Aorta (tissue), 5 donors: Measurements from ENCODE around the gene CA9. TPM values are rescaled to one million over a fixed set of nuclear protein-coding genes. Genes with fewer than 3 reads are reported as not detected.

ENCODE experiments used
- ATAC-seq: fragments of 200-7000 bp; cut with Tn5 transposase; one replicate; pipeline ENCODE4 v1.9.1; 2022; ENCODE audit warnings: moderate library complexity; ENCODE audit not compliant: low FRiP score
- DNase-seq, 2 donors: peaks; one replicate each; pipeline ENCODE4 v3.0.0-alpha.2; 2020
- H3K27ac ChIP-seq, 2 donors: one replicate each; pipeline ENCODE4 v1.5.1; 2013; ENCODE audit warnings: low read length in 2 of 2, mild to moderate bottlenecking in 2 of 2, moderate library complexity in 2 of 2, control low read depth in 1 of 2, inconsistent platforms in 1 of 2, low read depth in 1 of 2
- H3K27me3 ChIP-seq, 2 donors: one replicate each; pipeline ENCODE4 v1.6.1; 2013; ENCODE audit warnings: control low read depth in 1 of 2, low read length in 1 of 2, mild to moderate bottlenecking in 1 of 2, moderate library complexity in 1 of 2; ENCODE audit not compliant: insufficient read depth in 2 of 2, control insufficient read depth in 1 of 2
- H3K36me3 ChIP-seq, 2 donors: one replicate each; pipeline ENCODE4 v1.6.1; 2013; ENCODE audit warnings: control low read depth in 1 of 2, low read length in 1 of 2, mild to moderate bottlenecking in 1 of 2; ENCODE audit not compliant: insufficient read depth in 2 of 2, control insufficient read depth in 1 of 2
- H3K4me1 ChIP-seq, 2 donors: one replicate each; pipeline ENCODE4 v1.6.1; 2013; ENCODE audit warnings: low read length in 2 of 2, control low read depth in 1 of 2, mild to moderate bottlenecking in 1 of 2, moderate library complexity in 1 of 2; ENCODE audit not compliant: insufficient read depth in 2 of 2, control insufficient read depth in 1 of 2
- H3K4me3 ChIP-seq, 2 donors: one replicate each; pipeline ENCODE4 v1.5.1; 2013; ENCODE audit warnings: low read length in 2 of 2, control low read depth in 1 of 2, mild to moderate bottlenecking in 1 of 2
- H3K9me3 ChIP-seq: one replicate; pipeline ENCODE4 v1.6.1; 2013; ENCODE audit warnings: mild to moderate bottlenecking, low read length; ENCODE audit not compliant: control insufficient read depth
- WGBS, 2 donors: extraction: QIAGEN DNeasy Blood & Tissue Kit; methylation state at CpG; one replicate each; pipeline ENCODE4 v1.1.7; 2013; 5-methylcytosine and 5-hydroxymethylcytosine counted together
- intact Hi-C, 2 donors: fragments of 100-400 bp; cut with DNase I; formaldehyde crosslinking; loops; one replicate each; pipeline versions ENCODE4 v1.14.2 to v1.15.0; 2022
- microRNA-seq, 2 donors: library from miRNA; unstranded; fragments of <30 nt; microRNA quantifications; one replicate each; pipeline ENCODE4 v1.2.0, GENCODE V29; 2020
- polyA plus RNA-seq, 2 donors: library from polyadenylated mRNA; stranded (reverse); fragments of 200-250 nt; gene quantifications; one replicate each; pipeline ENCODE4 v1.2.3, GENCODE V29; 2013
- total RNA-seq, 2 donors: library from RNA; stranded (reverse); fragmentation: NEBNext Ultra II Directional; extraction: Animal tissue kit (Norgen Biotek cat#: 25700); gene quantifications; one replicate each; pipeline ENCODE4 v1.2.1, GENCODE V29; 2021
- donor health status: healthy with polysubstance abuse.
- donor health status: Bipolar disorder and iron deficiency.
- donor health status: DM: no; HTN: no; CAD: no.
- donor health status: DM: no; HTN: no; CAD: no.
- donor health status: DM: yes; HTN: yes; CAD: no.

CA9 gene
- total and polyA plus RNA-seq, 4 donors: 0.79 to 8.8 (median 4.3) TPM; not detected in 1

GRCh38 chr9:35728041-35728971, 54.6 kb downstream of the CA9 start:
- peaks cover 10% of the 10 kb centered on the region in 2 donors for H3K36me3 ChIP-seq
- peak overlapping the region; percentile 89 to 92 for H3K27ac ChIP-seq
- ATAC-seq: peak; percentile 27
- intact Hi-C loops: loop anchor here (1.0 to 2.0 kb wide), 3 partner anchors 38 to 69 kb away; no protein-coding TSS in a partner anchor
- peak overlapping the region in 1 of 2 donors; percentile 49 for H3K4me3 ChIP-seq
- 0 to 1% methylated on average over 10 of the region's 10 CpGs for WGBS, 2 donors
- peak; percentile 92 for DNase-seq
- no peaks in the 10 kb centered on the region for H3K9me3 ChIP-seq
- no peaks in the 10 kb centered on the region for H3K27me3 ChIP-seq
- peaks cover 0 to 2% of the 10 kb centered on the region in 2 donors for H3K4me1 ChIP-seq

DNA sequence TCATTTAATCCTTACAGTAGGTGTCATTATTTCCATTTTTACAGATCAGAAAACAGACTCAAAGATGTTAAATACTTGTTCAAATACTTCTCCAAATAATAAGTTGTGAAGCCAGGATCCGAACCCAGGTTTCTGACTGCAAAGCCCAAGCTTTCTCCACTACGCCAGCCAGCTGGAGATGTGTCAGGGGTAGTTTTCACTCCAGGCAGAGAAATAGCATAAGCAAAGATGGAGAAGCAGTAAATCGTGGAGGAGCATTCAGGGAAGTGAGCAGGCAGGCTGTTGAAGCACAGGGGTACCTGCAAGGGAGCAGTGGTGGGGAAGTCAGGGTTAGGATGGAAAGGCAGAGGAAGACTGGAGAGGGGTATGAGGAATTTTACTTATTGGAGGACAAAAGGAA, 55.4 kb downstream of the CA9 start:
- Histone ChIP-seq H3K27me3 (no peaks in the 10 kb centered on the region), H3K4me3 (peak overlapping the region; percentile 28 to 48), H3K36me3 (peaks cover 5 to 10% of the 10 kb centered on the region in 2 donors), H3K27ac (peak overlapping the region; percentile 78 to 99), H3K9me3 (no peaks in the 10 kb centered on the region), H3K4me1 (peaks cover 0 to 2% of the 10 kb centered on the region in 2 donors)
- 0 to 4% methylated on average over 3 of the region's 3 CpGs for WGBS, 2 donors
- intact Hi-C loops: loop anchor here (2.0 kb wide), 2 partner anchors 38 to 42 kb away; no protein-coding TSS in a partner anchor
- ATAC-seq: no peak
- DNase-seq: peak in 1 of 2 donors; percentile 41

- no peaks in the 10 kb centered on the region for H3K27me3 ChIP-seq
- intact Hi-C loops: loop anchor here (2.0 kb wide), 3 partner anchors 39 to 71 kb away; partner anchors contain the start of genes CCDC107 (in 1 of the 2) and RMRP (in 1 of the 2)
- DNase-seq (peak; percentile 85 to 88), ATAC-seq (no peak)
- H3K4me3 ChIP-seq: peak overlapping the region; percentile 48 to 97
- H3K27ac ChIP-seq: peak overlapping the region; percentile 89 to 98
- H3K9me3 ChIP-seq: no peaks in the 10 kb centered on the region
- WGBS, 2 donors: 2 to 3% methylated on average over 6 of the region's 6 CpGs
- peaks cover 2% of the 10 kb centered on the region in 2 donors for H3K36me3 ChIP-seq
- H3K4me1 ChIP-seq: peaks cover 0 to 2% of the 10 kb centered on the region in 2 donors
Observed at GRCh38 chr9:35729700-35730485, 56.2 kb downstream of the CA9 start.

DNA sequence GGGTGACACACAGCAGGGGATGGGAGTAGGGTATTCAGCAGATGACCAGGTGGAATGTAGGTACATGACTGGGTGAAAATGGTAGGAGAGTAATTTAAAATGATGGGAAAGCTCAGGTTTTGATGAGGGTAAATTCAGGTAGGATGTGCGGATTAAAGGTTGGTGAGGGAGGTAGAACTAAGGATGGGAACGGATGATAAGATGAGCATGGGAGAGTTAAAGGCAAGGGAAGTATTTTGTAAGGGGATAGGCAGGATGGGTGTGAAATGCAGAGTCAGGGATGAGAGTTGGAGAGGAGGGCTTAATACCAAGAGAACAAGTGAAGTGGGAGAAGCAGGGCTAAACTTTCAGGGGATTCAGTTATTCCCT, 56.7 kb downstream of the CA9 start:
- Histone ChIP-seq H3K9me3 (no peaks in the 10 kb centered on the region), H3K4me3 (peak overlapping the region; percentile 48 to 97), H3K4me1 (peaks cover 0 to 2% of the 10 kb centered on the region in 2 donors), H3K27ac (peak overlapping the region; percentile 89 to 98), H3K36me3 (no peaks in the 10 kb centered on the region), H3K27me3 (no peaks in the 10 kb centered on the region)
- DNase-seq: no peak
- no peak for ATAC-seq
- 32 to 33% methylated on average over 2 of the region's 2 CpGs for WGBS, 2 donors
- intact Hi-C loops: loop anchor here in 1 of 2 donors (2.0 kb wide), 1 partner anchor 72 kb away; the partner anchor contains the start of genes CCDC107 and RMRP

Small RNA genes within 50 kb of the gene (microRNA-seq; reads per million reads assigned to microRNA genes)
- 0 reads per million in 2 donors for gene MIR6852

Other genes with a start within 250 kb of the CA9 start
- 100 to 1,000 TPM in 1 of 2 donors, 10 to 100 TPM in 1; 65.8 to 112 TPM for gene RUSC2, start 183.8 kb upstream of the CA9 start, total RNA-seq
- 10 to 100 TPM; 11.0 to 58.3 TPM for gene RUSC2, start 183.8 kb upstream of the CA9 start, polyA plus RNA-seq
- gene TESK1, start 68.7 kb upstream of the CA9 start, total RNA-seq: 10 to 100 TPM; 52.1 to 58.2 TPM
- 10 to 100 TPM; 23.8 to 81.0 TPM for gene TESK1, start 68.7 kb upstream of the CA9 start, polyA plus RNA-seq
- 10 to 100 TPM in 1 of 2 donors, 1 to 10 TPM in 1; 3.7 to 11.5 TPM for gene CD72, start 55.5 kb upstream of the CA9 start, total RNA-seq
- gene CD72, start 55.5 kb upstream of the CA9 start, polyA plus RNA-seq: 1 to 10 TPM; 1.6 to 3.4 TPM
- 1 to 10 TPM in 1 of 2 donors, under 1 TPM in 1; 0.65 to 1.3 TPM for gene SIT1, start 23.0 kb upstream of the CA9 start, total RNA-seq
- 1 to 10 TPM; 1.0 to 1.1 TPM for gene SIT1, start 23.0 kb upstream of the CA9 start, polyA plus RNA-seq
- over 10,000 TPM; 14,949 to 16,694 TPM for gene RMRP, start 15.9 kb upstream of the CA9 start, total RNA-seq
- gene RMRP, start 15.9 kb upstream of the CA9 start, polyA plus RNA-seq: not detected
- gene CCDC107, start 15.6 kb upstream of the CA9 start, total RNA-seq: 10 to 100 TPM; 53.7 to 79.6 TPM
- gene CCDC107, start 15.6 kb upstream of the CA9 start, polyA plus RNA-seq: 100 to 1,000 TPM in 1 of 2 donors, 10 to 100 TPM in 1; 65.7 to 224 TPM
- 1 to 10 TPM in 1 of 2 donors, under 1 TPM in 1; 0.75 to 1.7 TPM for gene ARHGEF39, start 8.7 kb upstream of the CA9 start, total RNA-seq
- gene ARHGEF39, start 8.7 kb upstream of the CA9 start, polyA plus RNA-seq: 1 to 10 TPM in 1 of 2 donors, under 1 TPM in 1; 0.25 to 1.8 TPM
- gene TPM2, start 16.0 kb downstream of the CA9 start, total RNA-seq: 1,000 to 10,000 TPM; 1,614 to 5,973 TPM
- gene TPM2, start 16.0 kb downstream of the CA9 start, polyA plus RNA-seq: 1,000 to 10,000 TPM; 7,224 to 9,377 TPM
- gene TLN1, start 58.3 kb downstream of the CA9 start, total RNA-seq: 1,000 to 10,000 TPM in 1 of 2 donors, 100 to 1,000 TPM in 1; 735 to 1,271 TPM
- 100 to 1,000 TPM; 160 to 382 TPM for gene TLN1, start 58.3 kb downstream of the CA9 start, polyA plus RNA-seq
- 10 to 100 TPM; 39.5 to 51.3 TPM for gene CREB3, start 58.7 kb downstream of the CA9 start, total RNA-seq
- gene CREB3, start 58.7 kb downstream of the CA9 start, polyA plus RNA-seq: 10 to 100 TPM; 46.2 to 62.0 TPM
- gene GBA2, start 75.3 kb downstream of the CA9 start, total RNA-seq: 10 to 100 TPM; 83.8 to 83.9 TPM
- gene GBA2, start 75.3 kb downstream of the CA9 start, polyA plus RNA-seq: 100 to 1,000 TPM in 1 of 2 donors, 10 to 100 TPM in 1; 18.5 to 122 TPM
- gene RGP1, start 75.4 kb downstream of the CA9 start, total RNA-seq: 10 to 100 TPM; 30.0 to 32.4 TPM
- 10 to 100 TPM; 11.0 to 13.0 TPM for gene RGP1, start 75.4 kb downstream of the CA9 start, polyA plus RNA-seq
- 1 to 10 TPM; 2.0 TPM for gene MSMP, start 80.3 kb downstream of the CA9 start, total RNA-seq
- gene MSMP, start 80.3 kb downstream of the CA9 start, polyA plus RNA-seq: not detected
- 10 to 100 TPM; 39.7 to 45.6 TPM for gene NPR2, start 117.7 kb downstream of the CA9 start, total RNA-seq
- gene NPR2, start 117.7 kb downstream of the CA9 start, polyA plus RNA-seq: 10 to 100 TPM; 13.3 to 85.0 TPM
- 1 to 10 TPM in 1 of 2 donors, under 1 TPM in 1; 0.71 to 3.0 TPM for gene SPAG8, start 138.3 kb downstream of the CA9 start, total RNA-seq
- gene SPAG8, start 138.3 kb downstream of the CA9 start, polyA plus RNA-seq: 1 to 10 TPM in 1 of 2 donors, not detected in 1; 4.4 TPM
- 10 to 100 TPM; 21.3 to 26.0 TPM for gene HINT2, start 141.1 kb downstream of the CA9 start, total RNA-seq
- 10 to 100 TPM; 34.8 to 61.5 TPM for gene HINT2, start 141.1 kb downstream of the CA9 start, polyA plus RNA-seq
- not detected for gene FAM221B, start 154.8 kb downstream of the CA9 start, total RNA-seq
- gene FAM221B, start 154.8 kb downstream of the CA9 start, polyA plus RNA-seq: under 1 TPM in 1 of 2 donors, not detected in 1; 0.13 TPM
- gene TMEM8B, start 155.3 kb downstream of the CA9 start, total RNA-seq: 10 to 100 TPM; 16.3 to 20.8 TPM
- 10 to 100 TPM in 1 of 2 donors, 1 to 10 TPM in 1; 6.8 to 31.2 TPM for gene TMEM8B, start 155.3 kb downstream of the CA9 start, polyA plus RNA-seq
- gene OR13J1, start 196.5 kb downstream of the CA9 start, total RNA-seq: not detected
- gene OR13J1, start 196.5 kb downstream of the CA9 start, polyA plus RNA-seq: not detected
- gene HRCT1, start 232.3 kb downstream of the CA9 start, total RNA-seq: 10 to 100 TPM; 14.2 to 23.1 TPM
- 10 to 100 TPM; 17.4 to 25.7 TPM for gene HRCT1, start 232.3 kb downstream of the CA9 start, polyA plus RNA-seq
- 1 to 10 TPM; 4.0 to 4.5 TPM for gene SPAAR, start 235.6 kb downstream of the CA9 start, total RNA-seq
- under 1 TPM in 1 of 2 donors, not detected in 1; 0.82 TPM for gene SPAAR, start 235.6 kb downstream of the CA9 start, polyA plus RNA-seq